ENCODE results near the gene GCSH. TPM values are rescaled to one million over a fixed set of nuclear protein-coding genes. Genes with fewer than 3 reads are reported as not detected.

GCSH gene
- total and polyA plus RNA-seq, 2 of the 13 experiments (the other 11 are each of a cell fraction or from before 2014, with no cell fraction given) = 35.9 to 103 TPM

- TF ChIP-seq ZBTB26 (CRISPR knock-in tag; IDR thresholded peaks at IDR 0.05; ENCODE audit: borderline replicate concordance) (peak; percentile 42; the same call in 1 of the 2 replicates), TCF12 (IDR thresholded peaks at IDR 0.05) (no peak), TCF12 (CRISPR knock-in tag; IDR thresholded peaks at IDR 0.05) (0 out of 2 replicates have a peak, but pooled peaks have one; percentile 38), ZBTB4 (CRISPR knock-in tag; IDR thresholded peaks at IDR 0.05; ENCODE audit: borderline replicate concordance) (peak; percentile 97; the same call in 1 of the 2 replicates), ZNF543 (CRISPR knock-in tag; IDR thresholded peaks at IDR 0.05) (peak; percentile 50; the same call in 1 of the 2 replicates), WIZ (CRISPR knock-in tag; IDR thresholded peaks at IDR 0.05) (peak; percentile 64; the same call in 1 of the 2 replicates), TEAD3 (CRISPR knock-in tag; optimal IDR thresholded peaks at IDR 0.05; ENCODE audit: borderline replicate concordance) (peak; percentile 57), SALL2 (CRISPR knock-in tag; IDR thresholded peaks at IDR 0.05) (peak; percentile 3; the same call in 1 of the 2 replicates), ZNF235 (CRISPR knock-in tag; IDR thresholded peaks at IDR 0.05; ENCODE audit: borderline replicate concordance) (peak; percentile 43; the same call in 1 of the 2 replicates), ZNF629 (CRISPR knock-in tag; conservative IDR thresholded peaks at IDR 0.05) (peak; percentile 98), ZNF121 (CRISPR knock-in tag; IDR thresholded peaks at IDR 0.05) (peak; percentile 85; the same call in 1 of the 2 replicates), POLR2A (IDR thresholded peaks at IDR 0.05; ENCODE audit: insufficient read depth in 1 of 2, low read depth in 2 of 2, low read length in 2 of 2) (peak in 1 of 2 experiments; percentile 57; a peak in 2 of 4 replicates), ZBED4 (CRISPR knock-in tag; IDR thresholded peaks at IDR 0.05; ENCODE audit: borderline replicate concordance) (no peak), ZNF687 (CRISPR knock-in tag; IDR thresholded peaks at IDR 0.05) (peak; percentile 92), SOX5 (CRISPR knock-in tag; IDR thresholded peaks at IDR 0.05; ENCODE audit: borderline replicate concordance) (peak; percentile 40; the same call in 1 of the 2 replicates), ZNF33B (CRISPR knock-in tag; IDR thresholded peaks at IDR 0.05) (peak; percentile 79; the same call in 1 of the 2 replicates)
These were observed 45.0 kb upstream of the GCSH start (continued) for GRCh38 chr16:81140930-81141780.
